ENCODE results near the gene EEFSEC.

Gene EEFSEC

DNA sequence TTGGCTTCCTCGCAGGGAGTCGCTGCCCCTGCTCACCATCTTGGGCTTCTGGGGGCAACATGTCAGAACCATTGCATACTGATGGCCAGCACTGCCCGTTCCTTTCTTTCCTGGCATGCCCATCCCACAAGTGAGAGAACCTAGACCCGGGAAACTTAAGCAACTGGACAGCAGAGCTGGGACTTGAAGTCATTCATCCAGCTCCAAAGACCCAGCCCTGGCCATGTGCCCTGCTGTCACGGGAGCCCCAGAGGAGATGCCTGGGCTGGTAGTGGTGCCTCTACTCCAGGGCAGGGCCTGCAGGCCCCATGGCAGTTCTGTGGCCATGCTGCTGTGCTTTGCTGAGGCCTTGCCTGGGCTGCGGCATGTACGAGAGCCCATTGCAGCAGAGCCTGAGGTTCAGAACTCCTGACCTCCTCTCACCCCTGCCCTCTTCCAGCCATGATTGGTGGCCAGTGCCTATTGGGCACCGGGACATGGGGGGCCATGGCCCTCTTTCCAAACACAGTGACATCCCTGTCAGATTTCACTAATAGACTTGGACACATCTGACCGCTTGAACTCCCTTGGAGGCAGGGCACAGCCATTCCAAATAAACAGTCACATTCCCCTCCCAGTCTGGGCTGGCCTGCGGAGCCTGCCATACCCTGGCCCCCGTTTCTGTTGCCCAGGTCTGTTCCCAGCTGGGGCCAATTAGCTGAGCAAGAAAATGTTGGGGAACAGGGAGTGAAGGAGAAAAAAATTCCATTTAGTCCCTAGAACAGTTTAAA, 115.9 kb downstream of the EEFSEC start:
- TF ChIP-seq EZH2phosphoT487 (IDR thresholded peaks at IDR 0.05; ENCODE audit: low read depth): no peak
- TF ChIP-seq, protein P1, sequence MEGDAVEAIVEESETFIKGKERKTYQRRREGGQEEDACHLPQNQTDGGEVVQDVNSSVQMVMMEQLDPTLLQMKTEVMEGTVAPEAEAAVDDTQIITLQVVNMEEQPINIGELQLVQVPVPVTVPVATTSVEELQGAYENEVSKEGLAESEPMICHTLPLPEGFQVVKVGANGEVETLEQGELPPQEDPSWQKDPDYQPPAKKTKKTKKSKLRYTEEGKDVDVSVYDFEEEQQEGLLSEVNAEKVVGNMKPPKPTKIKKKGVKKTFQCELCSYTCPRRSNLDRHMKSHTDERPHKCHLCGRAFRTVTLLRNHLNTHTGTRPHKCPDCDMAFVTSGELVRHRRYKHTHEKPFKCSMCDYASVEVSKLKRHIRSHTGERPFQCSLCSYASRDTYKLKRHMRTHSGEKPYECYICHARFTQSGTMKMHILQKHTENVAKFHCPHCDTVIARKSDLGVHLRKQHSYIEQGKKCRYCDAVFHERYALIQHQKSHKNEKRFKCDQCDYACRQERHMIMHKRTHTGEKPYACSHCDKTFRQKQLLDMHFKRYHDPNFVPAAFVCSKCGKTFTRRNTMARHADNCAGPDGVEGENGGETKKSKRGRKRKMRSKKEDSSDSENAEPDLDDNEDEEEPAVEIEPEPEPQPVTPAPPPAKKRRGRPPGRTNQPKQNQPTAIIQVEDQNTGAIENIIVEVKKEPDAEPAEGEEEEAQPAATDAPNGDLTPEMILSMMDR (IDR thresholded peaks at IDR 0.05; ENCODE audit: low read depth, low read length): no peak
- no peaks in the 10 kb centered on the region for H3K4me1 ChIP-seq (ENCODE audit: low read length)
- no peaks in the 10 kb centered on the region for H3K79me2 ChIP-seq (ENCODE audit: low read length)
- no peak overlapping the region for H3K27ac ChIP-seq (ENCODE audit: low read length)
- no peaks in the 10 kb centered on the region for H3K36me3 ChIP-seq (replicated peaks; ENCODE audit: low read depth, low read length)
- no peak overlapping the region for H3K4me2 ChIP-seq (ENCODE audit: low read length)
- H2AFZ ChIP-seq (ENCODE audit: low read depth, low read length): no peak overlapping the region
- H3K4me3 ChIP-seq (ENCODE audit: low read length): no peak overlapping the region
- H4K20me1 ChIP-seq (ENCODE audit: insufficient read depth, low read length): no peaks in the 10 kb centered on the region
- no peak overlapping the region for H3K9ac ChIP-seq (ENCODE audit: low read length)
- no peaks in the 10 kb centered on the region for H3K27me3 ChIP-seq (ENCODE audit: low read depth, low read length)
- H3K9me3 ChIP-seq (ENCODE audit: insufficient read depth, low read length): no peaks in the 10 kb centered on the region

GRCh38 chr3:128269796-128270195, 116.5 kb downstream of the EEFSEC start:
- Histone ChIP-seq H4K20me1 (ENCODE audit: insufficient read depth, low read length) (no peaks in the 10 kb centered on the region), H3K27ac (ENCODE audit: low read length) (no peak overlapping the region), H3K27me3 (ENCODE audit: low read depth, low read length) (no peaks in the 10 kb centered on the region), H3K9ac (ENCODE audit: low read length) (no peak overlapping the region), H3K36me3 (replicated peaks; ENCODE audit: low read depth, low read length) (no peaks in the 10 kb centered on the region), H3K4me2 (ENCODE audit: low read length) (no peak overlapping the region), H3K4me3 (ENCODE audit: low read length) (no peak overlapping the region), H3K9me3 (ENCODE audit: insufficient read depth, low read length) (no peaks in the 10 kb centered on the region), H3K4me1 (ENCODE audit: low read length) (no peaks in the 10 kb centered on the region), H3K79me2 (ENCODE audit: low read length) (no peaks in the 10 kb centered on the region), H2AFZ (ENCODE audit: low read depth, low read length) (no peak overlapping the region)
- no peak for TF ChIP-seq EZH2phosphoT487 (IDR thresholded peaks at IDR 0.05; ENCODE audit: low read depth)
- TF ChIP-seq, protein P1 (IDR thresholded peaks at IDR 0.05; ENCODE audit: low read depth, low read length): no peak

GRCh38 chr3:128270559-128271492, 117.5 kb downstream of the EEFSEC start:
- Histone ChIP-seq H3K27me3 (ENCODE audit: low read depth, low read length) (no peaks in the 10 kb centered on the region), H4K20me1 (ENCODE audit: insufficient read depth, low read length) (no peaks in the 10 kb centered on the region), H3K4me2 (ENCODE audit: low read length) (no peak overlapping the region), H3K4me3 (ENCODE audit: low read length) (no peak overlapping the region), H3K27ac (ENCODE audit: low read length) (no peak overlapping the region), H3K79me2 (ENCODE audit: low read length) (no peaks in the 10 kb centered on the region), H3K9ac (ENCODE audit: low read length) (no peak overlapping the region), H3K4me1 (ENCODE audit: low read length) (no peaks in the 10 kb centered on the region), H3K9me3 (ENCODE audit: insufficient read depth, low read length) (no peaks in the 10 kb centered on the region), H3K36me3 (replicated peaks; ENCODE audit: low read depth, low read length) (no peaks in the 10 kb centered on the region), H2AFZ (ENCODE audit: low read depth, low read length) (no peak overlapping the region)
- TF ChIP-seq, protein P1 (IDR thresholded peaks at IDR 0.05; ENCODE audit: low read depth, low read length): no peak
- no peak for TF ChIP-seq EZH2phosphoT487 (IDR thresholded peaks at IDR 0.05; ENCODE audit: low read depth)

All from OCI-LY3 (cell line).